OCI-LY7 (cell line): Measurements from ENCODE around the gene DUSP14. TPM values are rescaled to one million over a fixed set of nuclear protein-coding genes. Genes with fewer than 3 reads are reported as not detected.

Source experiments
- BruUV-seq: library from RNA; stranded (reverse); fragments of 400-500 nt; replicated peaks from 2 replicates; lab custom pipeline; 2021; lab: Mats Ljungman, UMichigan
- CTCF ChIA-PET: fragments of 300-600 bp; sonication (Branson Sonifier 250); formaldehyde crosslinking; loops from one replicate; lab custom pipeline; 2022; ENCODE audit warnings: antibody characterized with exemption; ENCODE audit not compliant: unreplicated experiment; lab: Charles Lee
- POLR2A ChIA-PET: fragments of 300-600 bp; sonication (Branson Sonifier 250); formaldehyde crosslinking; loops from one replicate; lab custom pipeline; 2022; ENCODE audit warnings: antibody characterized with exemption; lab: Charles Lee
- DNase-seq: peaks from one replicate; pipeline ENCODE4 v3.0.0-alpha.2; 2015; ENCODE audit warnings: low spot score
- H2AFZ ChIP-seq: fragments of 200-600 bp; sonication (generic), shearing (Covaris generic); 2 replicates; pipeline ENCODE4 v1.6.1; 2014; ENCODE audit warnings: mild to moderate bottlenecking, antibody characterized with exemption, low read length, moderate library complexity
- H3K27ac ChIP-seq: fragments of 200-600 bp; sonication (generic); 2 replicates; pipeline ENCODE4 v1.5.1; 2014; ENCODE audit warnings: mixed run types, low read depth, mild to moderate bottlenecking, moderate library complexity, low read length, inconsistent platforms; ENCODE audit not compliant: poor library complexity, severe bottlenecking
- H3K36me3 ChIP-seq: fragments of 200-600 bp; sonication (generic); 2 replicates; pipeline ENCODE4 v1.6.1; 2014; ENCODE audit warnings: mild to moderate bottlenecking, antibody characterized with exemption, low read length, moderate library complexity, mixed read lengths; ENCODE audit not compliant: insufficient read depth
- H3K4me1 ChIP-seq: fragments of 200-600 bp; sonication (generic); 2 replicates; pipeline ENCODE4 v1.5.1; 2014; ENCODE audit warnings: mild to moderate bottlenecking, low read length; ENCODE audit not compliant: insufficient read depth, poor library complexity, severe bottlenecking
- H3K4me2 ChIP-seq: fragments of 200-600 bp; sonication (generic); 2 replicates; pipeline ENCODE4 v1.6.1; 2014; ENCODE audit warnings: mild to moderate bottlenecking, low read length
- H3K4me3 ChIP-seq: fragments of 200-600 bp; sonication (generic); 2 replicates; pipeline ENCODE4 v1.5.1; 2014; ENCODE audit warnings: mild to moderate bottlenecking, low read depth, low read length; ENCODE audit not compliant: poor library complexity, severe bottlenecking
- H3K79me2 ChIP-seq: fragments of 200-600 bp; sonication (generic); 2 replicates; pipeline ENCODE4 v1.6.1; 2016; ENCODE audit warnings: low read depth, mild to moderate bottlenecking, low read length, moderate library complexity, mixed read lengths; ENCODE audit not compliant: insufficient read depth
- H3K9me2 ChIP-seq: fragments of 200-600 bp; sonication (generic); 2 replicates; pipeline ENCODE4 v1.6.1; 2016; ENCODE audit warnings: mild to moderate bottlenecking, low read length, mixed read lengths; ENCODE audit not compliant: insufficient read depth
- H3K9me3 ChIP-seq: fragments of 200-600 bp; sonication (generic); 2 replicates; pipeline ENCODE4 v1.6.1; 2014; ENCODE audit warnings: mild to moderate bottlenecking, mixed run types, low read length, mixed read lengths
- H4K20me1 ChIP-seq: fragments of 200-600 bp; sonication (generic); 2 replicates; pipeline ENCODE4 v1.6.1; 2014; ENCODE audit warnings: mild to moderate bottlenecking, antibody characterized with exemption, low read length, moderate library complexity, mixed read lengths; ENCODE audit not compliant: insufficient read depth
- EZH2phosphoT487 ChIP-seq: fragments of 200-600 bp; sonication (generic); IDR thresholded peaks from 2 replicates; pipeline ENCODE4 v1.6.1; 2018; ENCODE audit warnings: low read depth, borderline replicate concordance, mild to moderate bottlenecking, mixed run types, antibody characterized with exemption, low read length, moderate library complexity, mixed read lengths
- intact Hi-C: fragments of 100-400 bp; cut with micrococcal nuclease; formaldehyde crosslinking; loops from one replicate; pipeline ENCODE4 v1.10.0; 2022; ENCODE audit not compliant: unreplicated experiment
- total RNA-seq, 2 experiments: library from RNA; depleted of rRNA in 1 of 2; stranded (reverse); fragments of >200 nt in 1 of 2; shearing (Covaris generic) in 1 of 2; gene quantifications; 2 replicates each; pipeline ENCODE4 v1.2.3, GENCODE V29; 2014 to 2022
- TF ChIP-seq, protein P1 (sequence below): fragments of 200-600 bp; sonication (generic); conservative IDR thresholded peaks from 2 replicates; pipeline ENCODE4 v1.5.1; 2014; ENCODE audit warnings: mild to moderate bottlenecking, antibody characterized with exemption, low read length, moderate library complexity, mixed read lengths

DUSP14 gene
- total RNA-seq, 2 experiments from 2014 or later = 11.0 to 21.5 TPM

DNA sequence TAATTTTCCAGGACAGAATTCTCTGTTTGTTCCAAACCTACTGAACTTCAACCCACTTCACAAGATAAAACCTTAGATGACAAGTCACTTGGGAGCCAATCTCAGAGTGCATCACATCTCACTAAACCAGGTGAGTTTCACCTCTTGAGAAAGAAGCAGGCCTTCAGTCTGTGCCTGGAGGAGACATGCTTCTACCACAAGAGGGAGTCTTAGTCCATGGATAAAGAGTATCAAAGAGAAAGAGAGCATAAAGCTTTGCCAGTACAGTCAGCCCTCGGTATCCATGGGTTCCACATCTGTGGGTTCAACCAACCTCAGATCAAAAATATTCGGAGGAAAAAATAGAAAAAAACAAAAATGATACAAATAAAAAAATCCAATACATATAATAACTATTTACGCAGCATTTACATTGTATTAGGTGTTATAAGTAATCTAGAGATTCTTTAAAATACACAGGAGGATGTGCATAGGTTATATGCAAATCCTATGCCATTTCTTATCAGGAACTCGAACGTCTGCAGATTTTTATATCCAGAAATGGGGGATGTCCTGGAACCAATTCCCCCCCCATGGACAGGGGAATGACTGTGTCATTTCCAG is 37.7 kb downstream of the DUSP14 start:
- Histone ChIP-seq H3K4me1 (no peaks in the 10 kb centered on the region), H3K79me2 (no peaks in the 10 kb centered on the region), H3K4me2 (no peak overlapping the region), H4K20me1 (no peaks in the 10 kb centered on the region; the same call in 1 of the 2 replicates), H3K9me2 (no peaks in the 10 kb centered on the region), H3K4me3 (no peak overlapping the region), H3K36me3 (peaks cover 94% of the 10 kb centered on the region), H3K9me3 (no peaks in the 10 kb centered on the region), H2AFZ (no peak overlapping the region), H3K27ac (no peak overlapping the region)
- TF ChIP-seq, protein P1, sequence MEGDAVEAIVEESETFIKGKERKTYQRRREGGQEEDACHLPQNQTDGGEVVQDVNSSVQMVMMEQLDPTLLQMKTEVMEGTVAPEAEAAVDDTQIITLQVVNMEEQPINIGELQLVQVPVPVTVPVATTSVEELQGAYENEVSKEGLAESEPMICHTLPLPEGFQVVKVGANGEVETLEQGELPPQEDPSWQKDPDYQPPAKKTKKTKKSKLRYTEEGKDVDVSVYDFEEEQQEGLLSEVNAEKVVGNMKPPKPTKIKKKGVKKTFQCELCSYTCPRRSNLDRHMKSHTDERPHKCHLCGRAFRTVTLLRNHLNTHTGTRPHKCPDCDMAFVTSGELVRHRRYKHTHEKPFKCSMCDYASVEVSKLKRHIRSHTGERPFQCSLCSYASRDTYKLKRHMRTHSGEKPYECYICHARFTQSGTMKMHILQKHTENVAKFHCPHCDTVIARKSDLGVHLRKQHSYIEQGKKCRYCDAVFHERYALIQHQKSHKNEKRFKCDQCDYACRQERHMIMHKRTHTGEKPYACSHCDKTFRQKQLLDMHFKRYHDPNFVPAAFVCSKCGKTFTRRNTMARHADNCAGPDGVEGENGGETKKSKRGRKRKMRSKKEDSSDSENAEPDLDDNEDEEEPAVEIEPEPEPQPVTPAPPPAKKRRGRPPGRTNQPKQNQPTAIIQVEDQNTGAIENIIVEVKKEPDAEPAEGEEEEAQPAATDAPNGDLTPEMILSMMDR = peak; percentile 90
- TF ChIP-seq EZH2phosphoT487 = no peak
- intact Hi-C loops = loop anchor here (1.0 to 10.0 kb wide), 2 partner anchors 82 to 287 kb away; partner anchors contain the start of gene SYNRG
- ChIA-PET POLR2A (no interaction called here), CTCF (no interaction called here)
- BruUV-seq = no TSS peak
- DNase-seq = peak; percentile 72

DNA sequence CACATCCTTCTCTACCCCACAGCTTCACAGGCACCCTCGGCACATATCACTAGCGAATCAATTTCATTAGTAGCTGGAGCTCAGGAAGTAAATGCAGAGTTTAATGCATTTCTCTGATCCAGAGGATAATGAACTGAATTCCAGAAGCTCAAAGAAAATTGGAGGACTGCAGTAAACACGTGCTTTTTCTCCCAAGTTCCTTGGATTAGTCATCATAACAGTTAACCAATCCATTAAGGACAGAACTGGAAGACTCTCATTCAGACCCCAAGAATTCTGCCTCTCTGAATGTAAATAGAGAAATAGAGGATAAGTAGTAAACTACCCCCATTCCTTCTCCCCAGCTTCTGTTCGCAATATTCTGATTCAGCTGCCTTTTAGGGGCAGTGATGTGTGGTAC is 40.7 kb downstream of the DUSP14 start:
- no peaks in the 10 kb centered on the region for H3K4me1 ChIP-seq
- intact Hi-C loops = no loop called here
- DNase-seq = no peak
- peaks cover 92% of the 10 kb centered on the region for H3K36me3 ChIP-seq
- CTCF ChIA-PET = no interaction called here
- H4K20me1 ChIP-seq = no peaks in the 10 kb centered on the region; the same call in 1 of the 2 replicates
- H3K79me2 ChIP-seq = no peaks in the 10 kb centered on the region
- no peak overlapping the region for H3K4me3 ChIP-seq
- TF ChIP-seq, protein P1 = no peak
- TF ChIP-seq EZH2phosphoT487 = no peak
- H2AFZ ChIP-seq = no peak overlapping the region
- POLR2A ChIA-PET = interaction anchor here (0.6 kb wide), 1 partner anchor 40 kb away, joined by 3 read pairs; no protein-coding TSS in a partner anchor
- H3K9me3 ChIP-seq = no peaks in the 10 kb centered on the region
- BruUV-seq = no TSS peak
- H3K27ac ChIP-seq = no peak overlapping the region
- no peak overlapping the region for H3K4me2 ChIP-seq
- H3K9me2 ChIP-seq = no peaks in the 10 kb centered on the region

DNA sequence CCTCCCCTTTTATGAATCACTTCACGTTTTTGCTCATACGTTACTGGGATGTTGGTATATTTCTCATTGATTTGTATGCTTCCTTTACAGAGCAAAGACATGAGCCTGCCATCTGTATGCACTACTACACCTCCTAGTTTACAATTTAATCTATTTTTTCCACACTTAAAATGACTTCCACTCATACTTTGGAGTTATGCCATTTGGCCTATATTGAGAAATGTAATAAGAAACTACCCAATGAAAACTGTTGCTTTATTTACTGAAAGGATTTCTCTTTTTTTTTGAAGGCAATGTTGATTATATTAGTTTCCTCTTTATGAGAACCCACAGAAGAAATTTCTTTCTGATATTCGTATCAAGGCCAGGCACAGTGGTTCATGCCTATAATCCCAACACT is 43.1 kb downstream of the DUSP14 start:
- H3K4me2 ChIP-seq = no peak overlapping the region
- H4K20me1 ChIP-seq = no peaks in the 10 kb centered on the region; the same call in 1 of the 2 replicates
- H3K79me2 ChIP-seq = no peaks in the 10 kb centered on the region
- intact Hi-C loops = no loop called here
- H3K4me1 ChIP-seq = no peaks in the 10 kb centered on the region
- H3K27ac ChIP-seq = no peak overlapping the region
- H2AFZ ChIP-seq = no peak overlapping the region
- no peak overlapping the region for H3K4me3 ChIP-seq
- no peaks in the 10 kb centered on the region for H3K9me3 ChIP-seq
- no peak for DNase-seq
- CTCF ChIA-PET = no interaction called here
- H3K9me2 ChIP-seq = no peaks in the 10 kb centered on the region
- H3K36me3 ChIP-seq = peaks cover 95% of the 10 kb centered on the region
- no TSS peak for BruUV-seq
- POLR2A ChIA-PET = interaction anchor here (0.7 kb wide), 4 partner anchors 28 to 1517 kb away, joined by 3 to 6 read pairs (median 4); no protein-coding TSS in a partner anchor
- TF ChIP-seq EZH2phosphoT487 = no peak
- TF ChIP-seq, protein P1 = no peak
